ENCODE results near the gene SPRR1B.

Gene SPRR1B

GRCh38 chr1:153023109-153023508 lies 7.9 kb upstream of the SPRR1B start:
- Histone ChIP-seq H3K4me2 (ENCODE audit: low read length, poor library complexity, severe bottlenecking) (no peak overlapping the region), H3K79me1 (replicated peaks; ENCODE audit: low read length, poor library complexity, severe bottlenecking) (no peaks in the 10 kb centered on the region), H4K91ac (ENCODE audit: low read length) (no peak overlapping the region), H2BK120ac (ENCODE audit: low read depth, low read length) (no peak overlapping the region), H3K36me3 (ENCODE audit: control insufficient read depth in 1 of 2, insufficient read depth in 2 of 2, low read depth in 1 of 2, low read length in 2 of 2) (no peaks in the 10 kb centered on the region), H3K18ac (ENCODE audit: low read depth in 1 of 2, low read length in 2 of 2) (no peak overlapping the region), H3K9me3 (ENCODE audit: control insufficient read depth, low read length) (no peaks in the 10 kb centered on the region), H4K8ac (ENCODE audit: low read length) (no peak overlapping the region), H3K9ac (ENCODE audit: low read length) (no peak overlapping the region), H3K27me3 (ENCODE audit: control insufficient read depth in 1 of 2, insufficient read depth in 1 of 2, low read length in 2 of 2) (no peaks in the 10 kb centered on the region), H2BK15ac (ENCODE audit: low read depth, poor library complexity, severe bottlenecking) (no peak overlapping the region), H3K4me3 (ENCODE audit: insufficient read depth in 1 of 2, low read depth in 1 of 2, low read length in 2 of 2) (no peak overlapping the region), H3K4ac (ENCODE audit: low read depth in 1 of 2, low read length in 2 of 2) (no peak overlapping the region), H3K23ac (ENCODE audit: low read length in 2 of 2) (no peak overlapping the region), H3K4me1 (ENCODE audit: control insufficient read depth, insufficient read depth, low read depth, low read length) (no peaks in the 10 kb centered on the region), H2BK12ac (ENCODE audit: low read length in 2 of 2) (no peak overlapping the region), H2BK5ac (ENCODE audit: low read depth, low read length, poor library complexity, severe bottlenecking) (no peak overlapping the region), H3K14ac (ENCODE audit: low read length in 2 of 2) (no peak overlapping the region), H3K27ac (ENCODE audit: low read length, poor library complexity, severe bottlenecking) (no peak overlapping the region), H2AK5ac (ENCODE audit: low read length, severe bottlenecking) (no peak overlapping the region), H2AFZ (ENCODE audit: low read depth, low read length) (no peak overlapping the region)
- DNase-seq: no peak
- 68% methylated on average over 7 of the region's 7 CpGs for WGBS

GRCh38 chr1:153024413-153024812 lies 6.6 kb upstream of the SPRR1B start:
- Histone ChIP-seq H3K4ac (ENCODE audit: low read depth in 1 of 2, low read length in 2 of 2) (no peak overlapping the region), H4K8ac (ENCODE audit: low read length) (no peak overlapping the region), H4K91ac (ENCODE audit: low read length) (no peak overlapping the region), H2AFZ (ENCODE audit: low read depth, low read length) (no peak overlapping the region), H3K9ac (ENCODE audit: low read length) (no peak overlapping the region), H3K4me3 (ENCODE audit: insufficient read depth in 1 of 2, low read depth in 1 of 2, low read length in 2 of 2) (no peak overlapping the region), H3K9me3 (ENCODE audit: control insufficient read depth, low read length) (no peaks in the 10 kb centered on the region), H3K14ac (ENCODE audit: low read length in 2 of 2) (no peak overlapping the region), H2BK12ac (ENCODE audit: low read length in 2 of 2) (no peak overlapping the region), H3K18ac (ENCODE audit: low read depth in 1 of 2, low read length in 2 of 2) (no peak overlapping the region), H3K79me1 (replicated peaks; ENCODE audit: low read length, poor library complexity, severe bottlenecking) (no peaks in the 10 kb centered on the region), H3K4me2 (ENCODE audit: low read length, poor library complexity, severe bottlenecking) (no peak overlapping the region), H3K4me1 (ENCODE audit: control insufficient read depth, insufficient read depth, low read depth, low read length) (no peaks in the 10 kb centered on the region), H2BK120ac (ENCODE audit: low read depth, low read length) (no peak overlapping the region), H3K27ac (ENCODE audit: low read length, poor library complexity, severe bottlenecking) (no peak overlapping the region), H3K23ac (ENCODE audit: low read length in 2 of 2) (no peak overlapping the region), H2BK15ac (ENCODE audit: low read depth, poor library complexity, severe bottlenecking) (no peak overlapping the region), H3K36me3 (ENCODE audit: control insufficient read depth in 1 of 2, insufficient read depth in 2 of 2, low read depth in 1 of 2, low read length in 2 of 2) (no peaks in the 10 kb centered on the region), H3K27me3 (ENCODE audit: control insufficient read depth in 1 of 2, insufficient read depth in 1 of 2, low read length in 2 of 2) (no peaks in the 10 kb centered on the region), H2BK5ac (ENCODE audit: low read depth, low read length, poor library complexity, severe bottlenecking) (no peak overlapping the region), H2AK5ac (ENCODE audit: low read length, severe bottlenecking) (no peak overlapping the region)
- no CpG with 5 or more reads among the region's 1 CpG for WGBS
- no peak for DNase-seq

GRCh38 chr1:153025797-153026196 lies 5.2 kb upstream of the SPRR1B start:
- H3K18ac ChIP-seq (ENCODE audit: low read depth in 1 of 2, low read length in 2 of 2): no peak overlapping the region
- no peak overlapping the region for H3K4ac ChIP-seq (ENCODE audit: low read depth in 1 of 2, low read length in 2 of 2)
- H2BK120ac ChIP-seq (ENCODE audit: low read depth, low read length): no peak overlapping the region
- no peak overlapping the region for H2AK5ac ChIP-seq (ENCODE audit: low read length, severe bottlenecking)
- DNase-seq: no peak
- no peak overlapping the region for H3K9ac ChIP-seq (ENCODE audit: low read length)
- no peak overlapping the region for H2BK15ac ChIP-seq (ENCODE audit: low read depth, poor library complexity, severe bottlenecking)
- H4K8ac ChIP-seq (ENCODE audit: low read length): no peak overlapping the region
- H2BK12ac ChIP-seq (ENCODE audit: low read length in 2 of 2): no peak overlapping the region
- no peak overlapping the region for H3K4me2 ChIP-seq (ENCODE audit: low read length, poor library complexity, severe bottlenecking)
- H4K91ac ChIP-seq (ENCODE audit: low read length): no peak overlapping the region
- no peaks in the 10 kb centered on the region for H3K4me1 ChIP-seq (ENCODE audit: control insufficient read depth, insufficient read depth, low read depth, low read length)
- no peak overlapping the region for H3K4me3 ChIP-seq (ENCODE audit: insufficient read depth in 1 of 2, low read depth in 1 of 2, low read length in 2 of 2)
- no peak overlapping the region for H3K27ac ChIP-seq (ENCODE audit: low read length, poor library complexity, severe bottlenecking)
- no peak overlapping the region for H3K23ac ChIP-seq (ENCODE audit: low read length in 2 of 2)
- no peaks in the 10 kb centered on the region for H3K9me3 ChIP-seq (ENCODE audit: control insufficient read depth, low read length)
- WGBS: no CpG with 5 or more reads among the region's 1 CpG
- no peaks in the 10 kb centered on the region for H3K36me3 ChIP-seq (ENCODE audit: control insufficient read depth in 1 of 2, insufficient read depth in 2 of 2, low read depth in 1 of 2, low read length in 2 of 2)
- no peak overlapping the region for H2AFZ ChIP-seq (ENCODE audit: low read depth, low read length)
- H3K27me3 ChIP-seq (ENCODE audit: control insufficient read depth in 1 of 2, insufficient read depth in 1 of 2, low read length in 2 of 2): no peaks in the 10 kb centered on the region
- H3K79me1 ChIP-seq (replicated peaks; ENCODE audit: low read length, poor library complexity, severe bottlenecking): no peaks in the 10 kb centered on the region
- H3K14ac ChIP-seq (ENCODE audit: low read length in 2 of 2): no peak overlapping the region
- H2BK5ac ChIP-seq (ENCODE audit: low read depth, low read length, poor library complexity, severe bottlenecking): no peak overlapping the region

GRCh38 chr1:153028766-153029165 lies 2.2 kb upstream of the SPRR1B start:
- Histone ChIP-seq H2BK12ac (ENCODE audit: low read length in 2 of 2) (no peak overlapping the region), H3K18ac (ENCODE audit: low read depth in 1 of 2, low read length in 2 of 2) (no peak overlapping the region), H3K27ac (ENCODE audit: low read length, poor library complexity, severe bottlenecking) (no peak overlapping the region), H2BK120ac (ENCODE audit: low read depth, low read length) (no peak overlapping the region), H3K14ac (ENCODE audit: low read length in 2 of 2) (no peak overlapping the region), H3K4ac (ENCODE audit: low read depth in 1 of 2, low read length in 2 of 2) (no peak overlapping the region), H3K4me2 (ENCODE audit: low read length, poor library complexity, severe bottlenecking) (no peak overlapping the region), H4K91ac (ENCODE audit: low read length) (no peak overlapping the region), H2AFZ (ENCODE audit: low read depth, low read length) (no peak overlapping the region), H3K23ac (ENCODE audit: low read length in 2 of 2) (no peak overlapping the region), H3K4me3 (ENCODE audit: insufficient read depth in 1 of 2, low read depth in 1 of 2, low read length in 2 of 2) (no peak overlapping the region), H2BK15ac (ENCODE audit: low read depth, poor library complexity, severe bottlenecking) (no peak overlapping the region), H3K4me1 (ENCODE audit: control insufficient read depth, insufficient read depth, low read depth, low read length) (no peaks in the 10 kb centered on the region), H3K27me3 (ENCODE audit: control insufficient read depth in 1 of 2, insufficient read depth in 1 of 2, low read length in 2 of 2) (no peaks in the 10 kb centered on the region), H3K9ac (ENCODE audit: low read length) (no peak overlapping the region), H3K9me3 (ENCODE audit: control insufficient read depth, low read length) (no peaks in the 10 kb centered on the region), H3K79me1 (replicated peaks; ENCODE audit: low read length, poor library complexity, severe bottlenecking) (no peaks in the 10 kb centered on the region), H2BK5ac (ENCODE audit: low read depth, low read length, poor library complexity, severe bottlenecking) (no peak overlapping the region), H3K36me3 (ENCODE audit: control insufficient read depth in 1 of 2, insufficient read depth in 2 of 2, low read depth in 1 of 2, low read length in 2 of 2) (no peaks in the 10 kb centered on the region), H2AK5ac (ENCODE audit: low read length, severe bottlenecking) (no peak overlapping the region), H4K8ac (ENCODE audit: low read length) (no peak overlapping the region)
- WGBS: 13% methylated on average over 1 of the region's 1 CpG
- DNase-seq: no peak
